HEK293 (cell line): ENCODE measurements around the gene POLN.
A peak's percentile ranks its signal among the peaks of the same experiment; 100 is the strongest.

Source experiments
- CTCF ChIA-PET: fragments of 350-600 bp; formaldehyde crosslinking; extraction: SDS; loops from one replicate; lab custom pipeline; 2021; ENCODE audit warnings: antibody characterized with exemption; lab: Yijun Ruan, JAX
- POLR2A ChIA-PET: fragments of 300-600 bp; formaldehyde crosslinking; extraction: SDS; loops from one replicate; lab custom pipeline; 2020; ENCODE audit warnings: antibody characterized with exemption, inconsistent platforms; lab: Yijun Ruan, JAX
- H3K27ac ChIP-seq: fragments of 200-500 bp; sonication (Bioruptor generic); 2 replicates; pipeline ENCODE4 v1.5.1; 2014; ENCODE audit warnings: low read depth, low read length, control low read depth, inconsistent platforms; ENCODE audit errors: extremely low read depth
- H3K36me3 ChIP-seq, 2 experiments: fragments of 200-500 bp in 1 of 2; sonication (Bioruptor generic) in 1 of 2; 1 replicate in 1 of 2; 2 replicates in 1 of 2; pipeline ENCODE4 v1.5.1; 2014 to 2017; ENCODE audit warnings: inconsistent platforms in 2 of 2, low read length in 2 of 2; ENCODE audit not compliant: control insufficient read depth in 2 of 2, insufficient read depth in 1 of 2
- H3K4me1 ChIP-seq: fragments of 200-500 bp; sonication (Bioruptor generic); 2 replicates; pipeline ENCODE4 v1.5.1; 2014; ENCODE audit warnings: mild to moderate bottlenecking, low read length, inconsistent platforms; ENCODE audit not compliant: control insufficient read depth, insufficient read depth
- H3K4me3 ChIP-seq: 2 replicates; pipeline ENCODE4 v1.5.1; 2011; ENCODE audit warnings: low read depth, mild to moderate bottlenecking, control low read depth, low read length, moderate library complexity
- H3K9me3 ChIP-seq: fragments of 200-500 bp; sonication (Bioruptor generic); 2 replicates; pipeline ENCODE4 v1.5.1; 2014; ENCODE audit warnings: low read depth, low read length, inconsistent platforms; ENCODE audit not compliant: control insufficient read depth, insufficient read depth
- EGR2 ChIP-seq: fragments of 450-650 bp; formaldehyde crosslinking; IDR thresholded peaks from 2 replicates; pipeline ENCODE4 v1.5.1; 2016; ENCODE audit warnings: low read depth, missing biosample characterization, missing genetic modification characterization
- GFI1B ChIP-seq: fragments of 450-650 bp; formaldehyde crosslinking; IDR thresholded peaks from 2 replicates; pipeline ENCODE4 v1.5.1; 2016; ENCODE audit warnings: missing biosample characterization, missing genetic modification characterization
- HOXD13 ChIP-seq: sonication (generic); formaldehyde crosslinking; IDR thresholded peaks from 2 replicates; pipeline ENCODE4 v1.8.0; 2022; ENCODE audit warnings: missing genetic modification reagents, borderline replicate concordance
- PATZ1 ChIP-seq: fragments of 450-650 bp; formaldehyde crosslinking; IDR thresholded peaks from 2 replicates; pipeline ENCODE4 v1.5.1; 2016; ENCODE audit warnings: missing biosample characterization, missing genetic modification characterization
- PRDM1 ChIP-seq: fragments of 450-650 bp; formaldehyde crosslinking; IDR thresholded peaks from 2 replicates; pipeline ENCODE4; 2016; ENCODE audit warnings: missing biosample characterization, missing genetic modification characterization
- RBAK ChIP-seq: fragments of 450-650 bp; formaldehyde crosslinking; IDR thresholded peaks from 2 replicates; pipeline ENCODE4 v1.5.1; 2016; ENCODE audit warnings: missing biosample characterization, missing genetic modification characterization
- WT1 ChIP-seq: fragments of 450-650 bp; formaldehyde crosslinking; IDR thresholded peaks from 2 replicates; pipeline ENCODE4 v1.5.1; 2016; ENCODE audit warnings: missing biosample characterization, missing genetic modification characterization
- YY2 ChIP-seq: fragments of 450-650 bp; formaldehyde crosslinking; IDR thresholded peaks from 2 replicates; pipeline ENCODE4 v1.5.1; 2016; ENCODE audit warnings: missing biosample characterization, missing genetic modification characterization
- ZBTB44 ChIP-seq: fragments of 450-650 bp; IDR thresholded peaks from 2 replicates; pipeline ENCODE4 v1.5.1; 2018; ENCODE audit warnings: missing biosample characterization, mild to moderate bottlenecking, missing genetic modification characterization
- ZBTB6 ChIP-seq: fragments of 450-650 bp; formaldehyde crosslinking; IDR thresholded peaks from 2 replicates; pipeline ENCODE4 v1.5.1; 2017; ENCODE audit warnings: missing biosample characterization, missing genetic modification characterization
- ZFHX2 ChIP-seq: fragments of 450-650 bp; formaldehyde crosslinking; conservative IDR thresholded peaks from 2 replicates; pipeline ENCODE4 v1.5.1; 2016; ENCODE audit warnings: missing biosample characterization, missing genetic modification characterization
- ZNF140 ChIP-seq: fragments of 450-650 bp; formaldehyde crosslinking; IDR thresholded peaks from 2 replicates; pipeline ENCODE4 v1.5.1; 2016; ENCODE audit warnings: missing biosample characterization, missing genetic modification characterization
- ZNF155 ChIP-seq: fragments of 450-650 bp; formaldehyde crosslinking; IDR thresholded peaks from 2 replicates; pipeline ENCODE4 v1.5.1; 2016; ENCODE audit warnings: missing biosample characterization, missing genetic modification characterization
- ZNF184 ChIP-seq: fragments of 450-650 bp; IDR thresholded peaks from 2 replicates; pipeline ENCODE4 v1.5.1; 2018; ENCODE audit warnings: missing biosample characterization, mild to moderate bottlenecking, missing genetic modification characterization
- ZNF214 ChIP-seq: fragments of 450-650 bp; formaldehyde crosslinking; IDR thresholded peaks from 2 replicates; pipeline ENCODE4 v1.5.1; 2017; ENCODE audit warnings: missing biosample characterization, mild to moderate bottlenecking, missing genetic modification characterization, borderline replicate concordance
- ZNF239 ChIP-seq: fragments of 450-650 bp; formaldehyde crosslinking; IDR thresholded peaks from 2 replicates; pipeline ENCODE4 v1.5.1; 2016; ENCODE audit warnings: missing biosample characterization, missing genetic modification characterization
- ZNF280D ChIP-seq: fragments of 450-650 bp; formaldehyde crosslinking; IDR thresholded peaks from 2 replicates; pipeline ENCODE4 v1.5.1; 2016; ENCODE audit warnings: missing biosample characterization, missing genetic modification characterization
- ZNF292 ChIP-seq: fragments of 450-650 bp; formaldehyde crosslinking; IDR thresholded peaks from 2 replicates; pipeline ENCODE4 v1.5.1; 2016; ENCODE audit warnings: low read depth, missing biosample characterization, missing genetic modification characterization, borderline replicate concordance
- ZNF404 ChIP-seq: fragments of 450-650 bp; formaldehyde crosslinking; IDR thresholded peaks from 2 replicates; pipeline ENCODE4 v1.5.1; 2017; ENCODE audit warnings: missing biosample characterization, missing genetic modification characterization
- ZNF510 ChIP-seq: fragments of 450-650 bp; formaldehyde crosslinking; IDR thresholded peaks from 2 replicates; pipeline ENCODE4 v1.5.1; 2018; ENCODE audit warnings: mild to moderate bottlenecking, missing genetic modification characterization, missing biosample characterization; ENCODE audit not compliant: insufficient replicate concordance
- ZNF529 ChIP-seq: fragments of 450-650 bp; formaldehyde crosslinking; IDR thresholded peaks from 2 replicates; pipeline ENCODE4 v1.5.1; 2017; ENCODE audit warnings: missing genetic modification characterization, missing biosample characterization; ENCODE audit not compliant: insufficient replicate concordance
- ZNF629 ChIP-seq: fragments of 450-650 bp; formaldehyde crosslinking; IDR thresholded peaks from 2 replicates; pipeline ENCODE4 v1.5.1; 2017; ENCODE audit warnings: missing biosample characterization, missing genetic modification characterization
- ZNF660 ChIP-seq: fragments of 450-650 bp; IDR thresholded peaks from 2 replicates; pipeline ENCODE4 v1.5.1; 2018; ENCODE audit warnings: missing biosample characterization, mild to moderate bottlenecking, missing genetic modification characterization
- ZNF664 ChIP-seq: fragments of 450-650 bp; formaldehyde crosslinking; IDR thresholded peaks from 2 replicates; pipeline ENCODE4 v1.5.1; 2016; ENCODE audit warnings: missing biosample characterization, missing genetic modification characterization
- ZNF670 ChIP-seq: fragments of 450-650 bp; formaldehyde crosslinking; IDR thresholded peaks from 2 replicates; pipeline ENCODE4 v1.5.1; 2016; ENCODE audit warnings: missing biosample characterization, missing genetic modification characterization, low read depth
- ZNF791 ChIP-seq: fragments of 450-650 bp; formaldehyde crosslinking; IDR thresholded peaks from 2 replicates; pipeline ENCODE4 v1.5.1; 2016; ENCODE audit warnings: missing biosample characterization, missing genetic modification characterization
- ZNF843 ChIP-seq: fragments of 450-650 bp; formaldehyde crosslinking; IDR thresholded peaks from 2 replicates; pipeline ENCODE4 v1.5.1; 2016; ENCODE audit warnings: missing biosample characterization, missing genetic modification characterization

The POLN gene

GRCh38 chr4:2044119-2044485, 197.8 kb downstream of the POLN start:
- Histone ChIP-seq H3K4me1 (no peaks in the 10 kb centered on the region), H3K36me3 (peaks cover 0 to 6% of the 10 kb centered on the region in 2 experiments; a peak in 1 of 3 replicates), H3K4me3 (no peak overlapping the region), H3K27ac (no peak overlapping the region), H3K9me3 (no peaks in the 10 kb centered on the region)
- TF ChIP-seq ZNF843 (tag by site-specific recombination) (no peak), ZNF629 (tag by site-specific recombination) (no peak), WT1 (tag by site-specific recombination) (no peak), ZNF529 (tag by site-specific recombination) (no peak), ZNF155 (tag by site-specific recombination) (no peak), ZNF404 (tag by site-specific recombination) (no peak), ZNF664 (tag by site-specific recombination) (no peak), YY2 (tag by site-specific recombination) (no peak), ZBTB44 (tag by site-specific recombination) (no peak), GFI1B (tag by site-specific recombination) (no peak), RBAK (tag by site-specific recombination) (no peak), ZNF292 (tag by site-specific recombination) (no peak), PATZ1 (tag by site-specific recombination) (no peak), ZNF239 (no peak), ZNF660 (tag by site-specific recombination) (no peak)
- POLR2A ChIA-PET: no interaction called here
- CTCF ChIA-PET: interaction anchor here (0.7 kb wide), 1 partner anchor 19 kb away, joined by 3 read pairs; no protein-coding TSS in a partner anchor

GRCh38 chr4:2043396-2044118, 198.4 kb downstream of the POLN start:
- H3K4me3 ChIP-seq: no peak overlapping the region
- H3K36me3 ChIP-seq: peaks cover 0 to 6% of the 10 kb centered on the region in 2 experiments; a peak in 1 of 3 replicates
- POLR2A ChIA-PET: no interaction called here
- no peak overlapping the region for H3K27ac ChIP-seq
- CTCF ChIA-PET: interaction anchor here (0.7 kb wide), 1 partner anchor 19 kb away, joined by 3 read pairs; no protein-coding TSS in a partner anchor
- TF ChIP-seq ZBTB6 (tag by site-specific recombination) (0 out of 2 replicates have a peak, but pooled peaks have one; percentile 53), ZNF510 (tag by site-specific recombination) (no peak), ZNF214 (tag by site-specific recombination) (no peak), ZNF670 (tag by site-specific recombination) (no peak), ZNF791 (no peak), ZNF280D (no peak), ZFHX2 (peak; percentile 78), EGR2 (peak; percentile 73), HOXD13 (CRISPR knock-in tag) (no peak), ZNF140 (tag by site-specific recombination) (no peak), PRDM1 (tag by site-specific recombination) (no peak), ZNF184 (tag by site-specific recombination) (no peak)
- H3K4me1 ChIP-seq: no peaks in the 10 kb centered on the region
- no peaks in the 10 kb centered on the region for H3K9me3 ChIP-seq
